ENCODE results near the gene TCF7L2. TPM values are rescaled to one million over a fixed set of nuclear protein-coding genes. Genes with fewer than 3 reads are reported as not detected.

Gene TCF7L2
- total RNA-seq, 2 experiments from 2014 or later = 1.3 to 8.5 TPM

DNA sequence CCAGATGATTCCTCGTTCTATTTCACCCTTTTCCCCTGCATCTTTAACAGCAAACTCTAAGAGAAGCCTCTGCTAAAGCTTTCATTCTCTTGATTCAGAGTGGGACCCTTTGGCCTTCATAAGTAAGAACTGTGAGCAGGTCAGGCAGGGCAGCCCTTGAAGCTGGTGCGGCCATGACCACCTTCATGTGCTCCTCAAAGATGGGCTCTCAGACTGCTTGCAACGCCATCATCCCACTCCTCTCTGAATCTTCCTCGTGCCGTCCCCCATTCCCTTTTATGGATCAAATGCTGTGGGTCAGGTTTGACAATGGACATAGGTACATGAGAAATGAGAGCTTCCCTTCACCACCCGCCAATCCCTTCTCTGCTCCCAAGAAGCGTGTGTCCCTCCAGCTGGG is 207.4 kb downstream of the TCF7L2 start:
- intact Hi-C loops (cut with micrococcal nuclease; ENCODE audit: unreplicated experiment) = no loop called here
- Histone ChIP-seq H3K27ac (ENCODE audit: low read depth, low read length, poor library complexity, severe bottlenecking) (no peak overlapping the region), H3K79me2 (ENCODE audit: insufficient read depth, low read depth, low read length) (no peaks in the 10 kb centered on the region), H4K20me1 (ENCODE audit: insufficient read depth, low read length) (no peaks in the 10 kb centered on the region), H2AFZ (ENCODE audit: low read length) (no peak overlapping the region), H3K4me3 (ENCODE audit: low read depth, low read length, poor library complexity, severe bottlenecking) (no peak overlapping the region), H3K36me3 (ENCODE audit: insufficient read depth, low read length) (no peaks in the 10 kb centered on the region), H3K4me1 (ENCODE audit: insufficient read depth, low read length, poor library complexity, severe bottlenecking) (no peaks in the 10 kb centered on the region), H3K4me2 (ENCODE audit: low read length) (no peak overlapping the region), H3K9me3 (ENCODE audit: low read length) (no peaks in the 10 kb centered on the region), H3K9me2 (ENCODE audit: insufficient read depth, low read length) (no peaks in the 10 kb centered on the region)
- ChIA-PET CTCF (ENCODE audit: unreplicated experiment) (no interaction called here), POLR2A (interaction anchor here (0.5 to 0.6 kb wide), 2 partner anchors 19 to 416 kb away, joined by 3 read pairs; no protein-coding TSS in a partner anchor)
- TF ChIP-seq EZH2phosphoT487 (IDR thresholded peaks at IDR 0.05; ENCODE audit: borderline replicate concordance, low read depth, low read length) = no peak
- TF ChIP-seq, protein P1, sequence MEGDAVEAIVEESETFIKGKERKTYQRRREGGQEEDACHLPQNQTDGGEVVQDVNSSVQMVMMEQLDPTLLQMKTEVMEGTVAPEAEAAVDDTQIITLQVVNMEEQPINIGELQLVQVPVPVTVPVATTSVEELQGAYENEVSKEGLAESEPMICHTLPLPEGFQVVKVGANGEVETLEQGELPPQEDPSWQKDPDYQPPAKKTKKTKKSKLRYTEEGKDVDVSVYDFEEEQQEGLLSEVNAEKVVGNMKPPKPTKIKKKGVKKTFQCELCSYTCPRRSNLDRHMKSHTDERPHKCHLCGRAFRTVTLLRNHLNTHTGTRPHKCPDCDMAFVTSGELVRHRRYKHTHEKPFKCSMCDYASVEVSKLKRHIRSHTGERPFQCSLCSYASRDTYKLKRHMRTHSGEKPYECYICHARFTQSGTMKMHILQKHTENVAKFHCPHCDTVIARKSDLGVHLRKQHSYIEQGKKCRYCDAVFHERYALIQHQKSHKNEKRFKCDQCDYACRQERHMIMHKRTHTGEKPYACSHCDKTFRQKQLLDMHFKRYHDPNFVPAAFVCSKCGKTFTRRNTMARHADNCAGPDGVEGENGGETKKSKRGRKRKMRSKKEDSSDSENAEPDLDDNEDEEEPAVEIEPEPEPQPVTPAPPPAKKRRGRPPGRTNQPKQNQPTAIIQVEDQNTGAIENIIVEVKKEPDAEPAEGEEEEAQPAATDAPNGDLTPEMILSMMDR (conservative IDR thresholded peaks at IDR 0.05; ENCODE audit: low read length) = no peak
- BruUV-seq (replicated peaks) = no TSS peak
- DNase-seq (ENCODE audit: low spot score) = no peak

DNA sequence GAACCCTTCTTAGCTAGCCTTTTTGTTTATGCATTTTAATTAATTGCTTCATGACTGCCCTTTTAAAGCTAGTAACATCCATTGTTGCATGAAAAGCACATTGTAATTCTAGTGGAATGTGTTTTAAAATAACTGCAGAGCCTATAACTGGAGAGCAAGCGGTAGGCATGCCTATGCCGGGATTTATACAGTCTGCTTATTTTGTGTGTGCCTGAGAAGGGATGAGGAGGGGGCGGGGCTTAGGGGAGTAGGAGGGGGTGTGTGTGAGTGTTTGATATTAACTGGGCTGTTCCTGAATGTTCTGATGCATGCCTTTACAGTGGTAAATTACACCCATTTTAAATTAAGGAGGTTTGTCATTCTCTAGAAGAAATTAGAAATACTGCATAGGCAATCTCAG is 208.1 kb downstream of the TCF7L2 start:
- DNase-seq (ENCODE audit: low spot score) = no peak
- Histone ChIP-seq H3K4me1 (ENCODE audit: insufficient read depth, low read length, poor library complexity, severe bottlenecking) (no peaks in the 10 kb centered on the region), H4K20me1 (ENCODE audit: insufficient read depth, low read length) (no peaks in the 10 kb centered on the region), H2AFZ (ENCODE audit: low read length) (no peak overlapping the region), H3K27ac (ENCODE audit: low read depth, low read length, poor library complexity, severe bottlenecking) (no peak overlapping the region), H3K36me3 (ENCODE audit: insufficient read depth, low read length) (no peaks in the 10 kb centered on the region), H3K4me2 (ENCODE audit: low read length) (no peak overlapping the region), H3K9me3 (ENCODE audit: low read length) (no peaks in the 10 kb centered on the region), H3K79me2 (ENCODE audit: insufficient read depth, low read depth, low read length) (no peaks in the 10 kb centered on the region), H3K4me3 (ENCODE audit: low read depth, low read length, poor library complexity, severe bottlenecking) (no peak overlapping the region), H3K9me2 (ENCODE audit: insufficient read depth, low read length) (no peaks in the 10 kb centered on the region)
- BruUV-seq (replicated peaks) = no TSS peak
- TF ChIP-seq, protein P1 (conservative IDR thresholded peaks at IDR 0.05; ENCODE audit: low read length) = no peak
- no peak for TF ChIP-seq EZH2phosphoT487 (IDR thresholded peaks at IDR 0.05; ENCODE audit: borderline replicate concordance, low read depth, low read length)
- intact Hi-C loops (cut with micrococcal nuclease; ENCODE audit: unreplicated experiment) = no loop called here
- ChIA-PET POLR2A (interaction anchor here (0.6 kb wide), 1 partner anchor 416 kb away, joined by 3 read pairs; no protein-coding TSS in a partner anchor), CTCF (ENCODE audit: unreplicated experiment) (no interaction called here)

DNA sequence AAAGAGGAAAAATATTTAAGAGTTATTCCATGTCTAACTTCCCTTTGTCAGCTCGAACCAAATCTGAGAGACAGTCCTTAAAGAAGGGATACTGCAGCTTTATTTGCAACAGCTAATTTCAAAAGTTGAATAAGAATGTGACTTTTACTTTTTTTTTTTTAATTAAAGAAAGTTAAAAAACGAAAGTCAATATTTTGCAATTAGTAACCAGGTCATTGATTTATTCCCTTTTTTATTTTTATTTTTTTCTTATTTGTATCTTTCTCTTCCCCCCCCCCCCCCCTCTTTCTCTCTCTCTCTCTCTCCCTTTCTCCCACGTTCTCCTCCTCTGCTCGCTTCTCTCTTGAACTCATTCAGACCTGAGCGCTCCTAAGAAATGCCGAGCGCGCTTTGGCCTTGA is 209.5 kb downstream of the TCF7L2 start:
- Histone ChIP-seq H3K9me3 (ENCODE audit: low read length) (no peaks in the 10 kb centered on the region), H3K9me2 (ENCODE audit: insufficient read depth, low read length) (no peaks in the 10 kb centered on the region), H3K4me3 (ENCODE audit: low read depth, low read length, poor library complexity, severe bottlenecking) (no peak overlapping the region), H2AFZ (ENCODE audit: low read length) (no peak overlapping the region), H3K36me3 (ENCODE audit: insufficient read depth, low read length) (no peaks in the 10 kb centered on the region), H3K27ac (ENCODE audit: low read depth, low read length, poor library complexity, severe bottlenecking) (no peak overlapping the region), H3K79me2 (ENCODE audit: insufficient read depth, low read depth, low read length) (no peaks in the 10 kb centered on the region), H3K4me1 (ENCODE audit: insufficient read depth, low read length, poor library complexity, severe bottlenecking) (no peaks in the 10 kb centered on the region), H3K4me2 (ENCODE audit: low read length) (no peak overlapping the region), H4K20me1 (ENCODE audit: insufficient read depth, low read length) (no peaks in the 10 kb centered on the region)
- ChIA-PET CTCF (ENCODE audit: unreplicated experiment) (no interaction called here), POLR2A (interaction anchor here (0.7 kb wide), 1 partner anchor 14 kb away, joined by 3 read pairs; no protein-coding TSS in a partner anchor)
- BruUV-seq (replicated peaks) = no TSS peak
- TF ChIP-seq EZH2phosphoT487 (IDR thresholded peaks at IDR 0.05; ENCODE audit: borderline replicate concordance, low read depth, low read length) = no peak
- TF ChIP-seq, protein P1 (conservative IDR thresholded peaks at IDR 0.05; ENCODE audit: low read length) = no peak
- no peak for DNase-seq (ENCODE audit: low spot score)
- intact Hi-C loops (cut with micrococcal nuclease; ENCODE audit: unreplicated experiment) = no loop called here
